Measurements from ENCODE around the gene TUG1.

- TF ChIP-seq POLR2A (IDR thresholded peaks at IDR 0.05; ENCODE audit: low read depth, low read length) (no peak), POLR2AphosphoS5 (IDR thresholded peaks at IDR 0.05; ENCODE audit: low read depth, low read length) (no peak), TAF1 (IDR thresholded peaks at IDR 0.05; ENCODE audit: low read depth, low read length) (no peak), SPI1 (IDR thresholded peaks at IDR 0.05; ENCODE audit: low read depth, low read length) (no peak)
Observed at GRCh38 chr22:30992565-30992964, 23.5 kb downstream of the TUG1 start.

Data from GM12891 (cell line).